ENCODE measurements around the gene NDUFAB1. TPM values are rescaled to one million over a fixed set of nuclear protein-coding genes. Genes with fewer than 3 reads are reported as not detected.

NDUFAB1 gene
- total and polyA plus RNA-seq, 2 of the 13 experiments (the other 11 are each of a cell fraction or from before 2014, with no cell fraction given), result 221 to 601 TPM

- TF ChIP-seq ETS1 (CRISPR knock-in tag; IDR thresholded peaks at IDR 0.05) (peak; percentile 94; the same call in 1 of the 2 replicates), ZNF746 (CRISPR knock-in tag; IDR thresholded peaks at IDR 0.05) (0 out of 2 replicates have a peak, but pooled peaks have one; percentile 81), ZNF446 (CRISPR knock-in tag; IDR thresholded peaks at IDR 0.05) (peak; percentile 93), ZNF256 (CRISPR knock-in tag; conservative IDR thresholded peaks at IDR 0.05) (peak; percentile 97), NCOA5 (CRISPR knock-in tag; IDR thresholded peaks at IDR 0.05) (0 out of 2 replicates have a peak, but pooled peaks have one; percentile 21), ZNF20 (CRISPR knock-in tag; IDR thresholded peaks at IDR 0.05) (peak; percentile 74; the same call in 1 of the 2 replicates), SMC3 (IDR thresholded peaks at IDR 0.05; ENCODE audit: low read length) (no peak), ZC3H4 (CRISPR knock-in tag; IDR thresholded peaks at IDR 0.05; ENCODE audit: borderline replicate concordance) (no peak), MTF2 (CRISPR knock-in tag; IDR thresholded peaks at IDR 0.05; ENCODE audit: borderline replicate concordance) (no peak), DNMT1 (CRISPR knock-in tag; IDR thresholded peaks at IDR 0.05) (peak; percentile 97), USF2 (IDR thresholded peaks at IDR 0.05; ENCODE audit: low read depth, low read length) (no peak), USF2 (CRISPR knock-in tag; IDR thresholded peaks at IDR 0.05; ENCODE audit: borderline replicate concordance) (peak; percentile 9; the same call in 1 of the 2 replicates), ZNF282 (IDR thresholded peaks at IDR 0.05; ENCODE audit: partially characterized antibody) (no peak), ZSCAN30 (CRISPR knock-in tag; IDR thresholded peaks at IDR 0.05) (peak; percentile 97), ZNF816 (CRISPR knock-in tag; IDR thresholded peaks at IDR 0.05; ENCODE audit: borderline replicate concordance) (peak; percentile 96), NAIF1 (CRISPR knock-in tag; IDR thresholded peaks at IDR 0.05; ENCODE audit: borderline replicate concordance) (peak; percentile 96), FOXK2 (IDR thresholded peaks at IDR 0.05) (no peak), ZNF513 (CRISPR knock-in tag; conservative IDR thresholded peaks at IDR 0.05) (peak; percentile 94; the same call in 1 of the 2 replicates), THAP7 (CRISPR knock-in tag; IDR thresholded peaks at IDR 0.05) (no peak), ZNF30 (CRISPR knock-in tag; IDR thresholded peaks at IDR 0.05) (no peak), TFDP2 (CRISPR knock-in tag; IDR thresholded peaks at IDR 0.05) (peak; percentile 91), NR2F2 (IDR thresholded peaks at IDR 0.05; ENCODE audit: borderline replicate concordance, low read depth) (peak; percentile 36; the same call in 1 of the 2 replicates), TAF15 (IDR thresholded peaks at IDR 0.05; ENCODE audit: low read depth, low read length, poor library complexity, severe bottlenecking) (peak; percentile 96)
Measured at GRCh38 chr16:23595951-23596720, at the start of gene NDUFAB1 (continued).

All from HepG2 (cell line).